ENCODE measurements around the gene C7.
"Not testable (repeated sequence)": the region's sequence is repeated elsewhere in the genome, so short reads cannot be mapped to it uniquely, and the experiment has no call there.

Gene C7

GRCh38 chr5:40869384-40869783 is 39.9 kb upstream of the C7 start:
- Histone ChIP-seq H3K18ac (ENCODE audit: low read depth in 1 of 2, low read length in 2 of 2) (no peak overlapping the region), H3K79me1 (replicated peaks; ENCODE audit: low read length, poor library complexity, severe bottlenecking) (no peaks in the 10 kb centered on the region), H3K9me3 (ENCODE audit: control insufficient read depth, low read length) (no peaks in the 10 kb centered on the region), H3K4me3 (ENCODE audit: insufficient read depth in 1 of 2, low read depth in 1 of 2, low read length in 2 of 2) (no peak overlapping the region), H4K8ac (ENCODE audit: low read length) (no peak overlapping the region), H3K4me1 (ENCODE audit: control insufficient read depth, insufficient read depth, low read depth, low read length) (no peaks in the 10 kb centered on the region), H2BK12ac (ENCODE audit: low read length in 2 of 2) (no peak overlapping the region), H3K4ac (ENCODE audit: low read depth in 1 of 2, low read length in 2 of 2) (no peak overlapping the region), H3K4me2 (ENCODE audit: low read length, poor library complexity, severe bottlenecking) (no peak overlapping the region), H3K23ac (ENCODE audit: low read length in 2 of 2) (no peak overlapping the region), H4K91ac (ENCODE audit: low read length) (no peak overlapping the region), H3K14ac (ENCODE audit: low read length in 2 of 2) (no peak overlapping the region), H3K27ac (ENCODE audit: low read length, poor library complexity, severe bottlenecking) (no peak overlapping the region), H3K36me3 (ENCODE audit: control insufficient read depth in 1 of 2, insufficient read depth in 2 of 2, low read depth in 1 of 2, low read length in 2 of 2) (no peaks in the 10 kb centered on the region), H2BK15ac (ENCODE audit: low read depth, poor library complexity, severe bottlenecking) (no peak overlapping the region), H2BK120ac (ENCODE audit: low read depth, low read length) (no peak overlapping the region), H2AFZ (ENCODE audit: low read depth, low read length) (no peak overlapping the region), H3K27me3 (ENCODE audit: control insufficient read depth in 1 of 2, insufficient read depth in 1 of 2, low read length in 2 of 2) (no peaks in the 10 kb centered on the region), H3K9ac (ENCODE audit: low read length) (no peak overlapping the region), H2BK5ac (ENCODE audit: low read depth, low read length, poor library complexity, severe bottlenecking) (no peak overlapping the region), H2AK5ac (ENCODE audit: low read length, severe bottlenecking) (no peak overlapping the region)
- DNase-seq, result no peak
- WGBS, result 73% methylated on average over 1 of the region's 1 CpG

GRCh38 chr5:40871177-40871576 is 38.1 kb upstream of the C7 start:
- no peak overlapping the region for H3K14ac ChIP-seq (ENCODE audit: low read length in 2 of 2)

GRCh38 chr5:40872253-40872652 is 37.0 kb upstream of the C7 start:
- H3K4ac ChIP-seq (ENCODE audit: low read depth in 1 of 2, low read length in 2 of 2); H2BK12ac ChIP-seq (ENCODE audit: low read length in 2 of 2); H3K4me1 ChIP-seq (ENCODE audit: control insufficient read depth, insufficient read depth, low read depth, low read length); H4K8ac ChIP-seq (ENCODE audit: low read length); H2AFZ ChIP-seq (ENCODE audit: low read depth, low read length); H2AK5ac ChIP-seq (ENCODE audit: low read length, severe bottlenecking); H3K27ac ChIP-seq (ENCODE audit: low read length, poor library complexity, severe bottlenecking); H3K4me2 ChIP-seq (ENCODE audit: low read length, poor library complexity, severe bottlenecking); H2BK120ac ChIP-seq (ENCODE audit: low read depth, low read length); H2BK15ac ChIP-seq (ENCODE audit: low read depth, poor library complexity, severe bottlenecking); H3K9ac ChIP-seq (ENCODE audit: low read length); H3K27me3 ChIP-seq (ENCODE audit: control insufficient read depth in 1 of 2, insufficient read depth in 1 of 2, low read length in 2 of 2); H3K23ac ChIP-seq (ENCODE audit: low read length in 2 of 2); DNase-seq; H3K36me3 ChIP-seq (ENCODE audit: control insufficient read depth in 1 of 2, insufficient read depth in 2 of 2, low read depth in 1 of 2, low read length in 2 of 2); H3K18ac ChIP-seq (ENCODE audit: low read depth in 1 of 2, low read length in 2 of 2); H3K79me1 ChIP-seq (replicated peaks; ENCODE audit: low read length, poor library complexity, severe bottlenecking); H3K9me3 ChIP-seq (ENCODE audit: control insufficient read depth, low read length); H3K4me3 ChIP-seq (ENCODE audit: insufficient read depth in 1 of 2, low read depth in 1 of 2, low read length in 2 of 2); H3K14ac ChIP-seq (ENCODE audit: low read length in 2 of 2); H4K91ac ChIP-seq (ENCODE audit: low read length); H2BK5ac ChIP-seq (ENCODE audit: low read depth, low read length, poor library complexity, severe bottlenecking): not testable (repeated sequence)
- WGBS, result 81% methylated on average over 8 of the region's 8 CpGs

More at GRCh38 chr5:40871177-40871576, 38.1 kb upstream of the C7 start:
- no peaks in the 10 kb centered on the region for H3K79me1 ChIP-seq (replicated peaks; ENCODE audit: low read length, poor library complexity, severe bottlenecking)
- H2BK15ac ChIP-seq (ENCODE audit: low read depth, poor library complexity, severe bottlenecking), result no peak overlapping the region
- H3K4ac ChIP-seq (ENCODE audit: low read depth in 1 of 2, low read length in 2 of 2), result no peak overlapping the region
- H3K9ac ChIP-seq (ENCODE audit: low read length), result no peak overlapping the region
- H3K4me1 ChIP-seq (ENCODE audit: control insufficient read depth, insufficient read depth, low read depth, low read length), result no peaks in the 10 kb centered on the region
- H2AFZ ChIP-seq (ENCODE audit: low read depth, low read length), result no peak overlapping the region
- WGBS, result 48% methylated on average over 4 of the region's 4 CpGs
- H3K4me2 ChIP-seq (ENCODE audit: low read length, poor library complexity, severe bottlenecking), result no peak overlapping the region
- no peak overlapping the region for H2BK12ac ChIP-seq (ENCODE audit: low read length in 2 of 2)
- H4K91ac ChIP-seq (ENCODE audit: low read length), result no peak overlapping the region
- H3K23ac ChIP-seq (ENCODE audit: low read length in 2 of 2), result no peak overlapping the region
- no peaks in the 10 kb centered on the region for H3K9me3 ChIP-seq (ENCODE audit: control insufficient read depth, low read length)
- H3K27me3 ChIP-seq (ENCODE audit: control insufficient read depth in 1 of 2, insufficient read depth in 1 of 2, low read length in 2 of 2), result no peaks in the 10 kb centered on the region
- no peak overlapping the region for H3K4me3 ChIP-seq (ENCODE audit: insufficient read depth in 1 of 2, low read depth in 1 of 2, low read length in 2 of 2)
- no peak overlapping the region for H2BK120ac ChIP-seq (ENCODE audit: low read depth, low read length)
- no peak overlapping the region for H2AK5ac ChIP-seq (ENCODE audit: low read length, severe bottlenecking)
- no peak overlapping the region for H3K18ac ChIP-seq (ENCODE audit: low read depth in 1 of 2, low read length in 2 of 2)
- DNase-seq, result no peak
- no peaks in the 10 kb centered on the region for H3K36me3 ChIP-seq (ENCODE audit: control insufficient read depth in 1 of 2, insufficient read depth in 2 of 2, low read depth in 1 of 2, low read length in 2 of 2)
- H4K8ac ChIP-seq (ENCODE audit: low read length), result no peak overlapping the region
- H2BK5ac ChIP-seq (ENCODE audit: low read depth, low read length, poor library complexity, severe bottlenecking), result no peak overlapping the region
- H3K27ac ChIP-seq (ENCODE audit: low read length, poor library complexity, severe bottlenecking), result no peak overlapping the region

GRCh38 chr5:40873286-40873880 is 35.9 kb upstream of the C7 start:
- no peak overlapping the region for H2AK5ac ChIP-seq (ENCODE audit: low read length, severe bottlenecking)
- no peak overlapping the region for H4K91ac ChIP-seq (ENCODE audit: low read length)
- no peaks in the 10 kb centered on the region for H3K4me1 ChIP-seq (ENCODE audit: control insufficient read depth, insufficient read depth, low read depth, low read length)
- no peak overlapping the region for H2BK15ac ChIP-seq (ENCODE audit: low read depth, poor library complexity, severe bottlenecking)
- H3K79me1 ChIP-seq (replicated peaks; ENCODE audit: low read length, poor library complexity, severe bottlenecking), result no peaks in the 10 kb centered on the region
- no peak overlapping the region for H4K8ac ChIP-seq (ENCODE audit: low read length)
- H2AFZ ChIP-seq (ENCODE audit: low read depth, low read length), result no peak overlapping the region
- H3K36me3 ChIP-seq (ENCODE audit: control insufficient read depth in 1 of 2, insufficient read depth in 2 of 2, low read depth in 1 of 2, low read length in 2 of 2), result no peaks in the 10 kb centered on the region
- no peaks in the 10 kb centered on the region for H3K27me3 ChIP-seq (ENCODE audit: control insufficient read depth in 1 of 2, insufficient read depth in 1 of 2, low read length in 2 of 2)
- H3K27ac ChIP-seq (ENCODE audit: low read length, poor library complexity, severe bottlenecking), result no peak overlapping the region
- H3K23ac ChIP-seq (ENCODE audit: low read length in 2 of 2), result no peak overlapping the region
- H2BK120ac ChIP-seq (ENCODE audit: low read depth, low read length), result no peak overlapping the region
- no peak overlapping the region for H3K9ac ChIP-seq (ENCODE audit: low read length)
- H3K9me3 ChIP-seq (ENCODE audit: control insufficient read depth, low read length), result no peaks in the 10 kb centered on the region
- no peak overlapping the region for H3K4me2 ChIP-seq (ENCODE audit: low read length, poor library complexity, severe bottlenecking)
- no peak overlapping the region for H3K4me3 ChIP-seq (ENCODE audit: insufficient read depth in 1 of 2, low read depth in 1 of 2, low read length in 2 of 2)
- no peak overlapping the region for H2BK5ac ChIP-seq (ENCODE audit: low read depth, low read length, poor library complexity, severe bottlenecking)
- H2BK12ac ChIP-seq (ENCODE audit: low read length in 2 of 2), result no peak overlapping the region
- H3K18ac ChIP-seq (ENCODE audit: low read depth in 1 of 2, low read length in 2 of 2), result no peak overlapping the region
- no peak overlapping the region for H3K14ac ChIP-seq (ENCODE audit: low read length in 2 of 2)
- WGBS, result 89% methylated on average over 3 of the region's 3 CpGs
- no peak overlapping the region for H3K4ac ChIP-seq (ENCODE audit: low read depth in 1 of 2, low read length in 2 of 2)
- no peak for DNase-seq
